Mesothelial cell of epicardium (in vitro differentiated cells): Measurements from ENCODE around the gene EML3. TPM values are rescaled to one million over a fixed set of nuclear protein-coding genes. Genes with fewer than 3 reads are reported as not detected.

Experiments used
- DNase-seq, 2 experiments: peaks; one replicate each; pipeline ENCODE4 v3.0.0; 2021; ENCODE audit warnings: low spot score in 2 of 2; ENCODE audit not compliant: unreplicated experiment in 2 of 2
- H3K27ac Mint-ChIP-seq: 2 replicates; pipeline ENCODE4 v1.8.0; 2021; ENCODE audit warnings: mixed read lengths
- H3K27me3 Mint-ChIP-seq: 2 replicates; pipeline ENCODE4 v1.8.0; 2021; ENCODE audit warnings: low read depth, mixed read lengths
- H3K36me3 Mint-ChIP-seq: 2 replicates; pipeline ENCODE4 v1.8.0; 2021; ENCODE audit warnings: mixed read lengths
- H3K4me1 Mint-ChIP-seq: 2 replicates; pipeline ENCODE4 v1.8.0; 2021; ENCODE audit warnings: mixed read lengths
- H3K4me3 Mint-ChIP-seq: 2 replicates; pipeline ENCODE4 v1.8.0; 2021; ENCODE audit warnings: mild to moderate bottlenecking, moderate library complexity, mixed read lengths
- H3K9me3 Mint-ChIP-seq: 2 replicates; pipeline ENCODE4 v1.8.0; 2021; ENCODE audit warnings: mixed read lengths
- total RNA-seq: library from RNA; stranded (reverse); gene quantifications from 3 replicates; pipeline ENCODE4 v1.2.1, GENCODE V29; 2021
- TF ChIP-seq, protein P1 (sequence below): fragments of 200-600 bp; sonication (generic); IDR thresholded peaks from one replicate; pipeline ENCODE4 v1.5.0; 2021; ENCODE audit warnings: antibody characterized with exemption; ENCODE audit not compliant: unreplicated experiment

The EML3 gene
- total RNA-seq, 1 donor from 2014 or later, result 54.3 TPM

DNA sequence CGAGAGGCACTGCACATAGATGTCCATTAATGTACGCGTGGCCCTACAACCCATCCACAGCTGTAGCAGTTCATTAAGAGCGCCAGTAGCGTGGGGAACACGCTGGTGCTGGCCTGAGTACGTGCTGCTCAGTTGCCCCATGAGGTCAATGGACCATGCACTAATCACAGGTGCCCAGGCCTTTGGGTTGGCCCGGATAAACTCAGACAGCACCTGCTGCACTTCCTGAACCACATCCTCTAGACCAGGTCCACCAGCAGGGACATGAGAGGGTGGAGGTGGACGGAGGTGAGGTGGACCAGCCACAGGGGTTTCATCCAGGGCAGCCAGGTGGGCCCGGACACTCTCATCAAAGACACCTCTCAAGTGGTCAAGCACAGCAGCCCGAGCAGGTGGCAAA lies 36.9 kb upstream of the EML3 start:
- DNase-seq, result no peak
- TF ChIP-seq, protein P1, sequence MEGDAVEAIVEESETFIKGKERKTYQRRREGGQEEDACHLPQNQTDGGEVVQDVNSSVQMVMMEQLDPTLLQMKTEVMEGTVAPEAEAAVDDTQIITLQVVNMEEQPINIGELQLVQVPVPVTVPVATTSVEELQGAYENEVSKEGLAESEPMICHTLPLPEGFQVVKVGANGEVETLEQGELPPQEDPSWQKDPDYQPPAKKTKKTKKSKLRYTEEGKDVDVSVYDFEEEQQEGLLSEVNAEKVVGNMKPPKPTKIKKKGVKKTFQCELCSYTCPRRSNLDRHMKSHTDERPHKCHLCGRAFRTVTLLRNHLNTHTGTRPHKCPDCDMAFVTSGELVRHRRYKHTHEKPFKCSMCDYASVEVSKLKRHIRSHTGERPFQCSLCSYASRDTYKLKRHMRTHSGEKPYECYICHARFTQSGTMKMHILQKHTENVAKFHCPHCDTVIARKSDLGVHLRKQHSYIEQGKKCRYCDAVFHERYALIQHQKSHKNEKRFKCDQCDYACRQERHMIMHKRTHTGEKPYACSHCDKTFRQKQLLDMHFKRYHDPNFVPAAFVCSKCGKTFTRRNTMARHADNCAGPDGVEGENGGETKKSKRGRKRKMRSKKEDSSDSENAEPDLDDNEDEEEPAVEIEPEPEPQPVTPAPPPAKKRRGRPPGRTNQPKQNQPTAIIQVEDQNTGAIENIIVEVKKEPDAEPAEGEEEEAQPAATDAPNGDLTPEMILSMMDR, result no peak
- Mint-ChIP-seq H3K4me3 (no peak overlapping the region), H3K9me3 (no peaks in the 10 kb centered on the region), H3K36me3 (peaks cover 4% of the 10 kb centered on the region), H3K27me3 (no peaks in the 10 kb centered on the region), H3K27ac (no peak overlapping the region), H3K4me1 (peaks cover 25% of the 10 kb centered on the region)

DNA sequence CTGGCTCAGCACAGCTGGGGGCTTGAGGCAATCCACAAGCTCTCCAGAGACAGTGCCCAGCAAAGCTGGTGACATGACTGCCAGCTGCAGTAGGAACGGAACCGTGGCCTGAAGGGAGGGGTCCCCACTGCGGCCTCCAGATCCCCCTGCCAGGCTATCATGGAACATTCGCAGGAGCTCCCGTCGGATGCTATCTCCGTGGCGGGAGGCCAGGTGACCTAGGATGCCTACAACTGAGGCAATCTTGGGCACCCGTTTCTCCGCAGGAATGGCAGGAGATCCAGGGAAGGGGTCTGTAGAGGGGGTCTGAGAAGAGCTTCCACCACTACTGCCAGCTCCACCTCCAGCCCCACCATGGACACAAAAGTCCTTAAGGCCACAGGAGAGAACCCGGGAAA lies 36.4 kb upstream of the EML3 start:
- no peak for DNase-seq
- Mint-ChIP-seq H3K9me3 (no peaks in the 10 kb centered on the region), H3K36me3 (peaks cover 4% of the 10 kb centered on the region), H3K4me1 (peaks cover 25% of the 10 kb centered on the region), H3K27me3 (no peaks in the 10 kb centered on the region), H3K27ac (no peak overlapping the region), H3K4me3 (no peak overlapping the region)
- TF ChIP-seq, protein P1, result no peak

DNA sequence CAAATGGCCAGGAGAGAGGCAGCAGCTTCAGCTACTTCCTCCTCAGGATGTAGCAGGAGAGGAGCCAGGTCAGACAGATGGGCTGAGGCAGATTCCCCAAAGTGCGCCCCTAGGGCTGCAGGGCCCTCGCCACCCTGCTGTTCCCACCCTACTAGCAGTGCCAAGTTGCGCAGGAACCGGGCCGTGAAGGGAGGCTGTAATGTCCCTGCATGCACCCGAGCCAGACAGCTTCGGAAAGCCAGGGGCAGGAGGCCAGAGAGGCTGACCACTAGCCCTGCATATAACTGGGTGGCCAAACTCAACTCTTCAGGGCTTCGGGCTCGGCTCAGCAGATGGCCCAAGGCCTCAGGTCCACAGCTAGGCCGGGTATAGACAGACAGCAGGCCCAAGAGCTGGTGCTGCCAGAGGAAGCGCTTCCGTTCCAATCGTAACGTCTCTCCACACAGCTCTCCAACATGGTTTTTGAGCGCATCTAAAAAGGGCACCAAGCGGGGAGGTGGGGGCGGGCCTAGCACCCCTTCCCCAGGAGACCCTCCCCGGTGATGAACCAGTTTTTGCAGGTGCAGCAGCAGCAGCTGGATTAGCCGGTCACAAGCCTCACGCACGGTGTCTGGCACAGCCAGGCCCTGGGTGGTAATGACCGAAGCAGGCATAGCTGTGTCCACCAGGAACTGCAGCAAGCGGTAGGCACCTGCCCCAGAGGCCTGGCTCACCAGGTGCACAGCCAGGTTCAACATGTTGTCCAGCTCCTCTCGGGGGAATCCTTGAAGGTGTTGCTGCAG lies 35.8 kb upstream of the EML3 start:
- TF ChIP-seq, protein P1, result no peak
- no peaks in the 10 kb centered on the region for H3K9me3 Mint-ChIP-seq
- no peak overlapping the region for H3K4me3 Mint-ChIP-seq
- peaks cover 4% of the 10 kb centered on the region for H3K36me3 Mint-ChIP-seq
- no peak for DNase-seq
- H3K27me3 Mint-ChIP-seq, result no peaks in the 10 kb centered on the region
- H3K27ac Mint-ChIP-seq, result no peak overlapping the region
- peaks cover 22% of the 10 kb centered on the region for H3K4me1 Mint-ChIP-seq

DNA sequence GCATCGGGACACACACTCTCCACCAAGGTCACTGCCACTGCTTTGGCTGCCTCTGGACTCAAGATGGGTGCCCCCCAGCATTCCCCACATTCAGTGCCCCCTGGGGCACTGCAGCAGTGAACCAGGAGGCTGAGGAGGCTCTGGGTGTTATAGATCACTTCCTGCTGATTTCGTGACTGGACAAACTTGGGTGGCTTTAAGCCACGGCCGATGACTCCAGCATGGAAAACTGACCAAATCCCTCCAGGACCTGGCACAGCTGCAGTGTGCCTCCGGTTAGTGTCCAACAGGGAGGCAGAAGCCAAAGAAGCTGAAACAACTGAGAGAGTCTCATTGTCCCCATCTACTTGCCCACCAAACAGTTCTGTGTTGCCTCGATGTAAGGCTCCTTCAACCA lies 35.0 kb upstream of the EML3 start:
- Mint-ChIP-seq H3K4me3 (no peak overlapping the region), H3K27me3 (no peaks in the 10 kb centered on the region), H3K27ac (no peak overlapping the region), H3K36me3 (peaks cover 4% of the 10 kb centered on the region), H3K4me1 (peaks cover 19% of the 10 kb centered on the region), H3K9me3 (no peaks in the 10 kb centered on the region)
- no peak for DNase-seq
- TF ChIP-seq, protein P1, result no peak

DNA sequence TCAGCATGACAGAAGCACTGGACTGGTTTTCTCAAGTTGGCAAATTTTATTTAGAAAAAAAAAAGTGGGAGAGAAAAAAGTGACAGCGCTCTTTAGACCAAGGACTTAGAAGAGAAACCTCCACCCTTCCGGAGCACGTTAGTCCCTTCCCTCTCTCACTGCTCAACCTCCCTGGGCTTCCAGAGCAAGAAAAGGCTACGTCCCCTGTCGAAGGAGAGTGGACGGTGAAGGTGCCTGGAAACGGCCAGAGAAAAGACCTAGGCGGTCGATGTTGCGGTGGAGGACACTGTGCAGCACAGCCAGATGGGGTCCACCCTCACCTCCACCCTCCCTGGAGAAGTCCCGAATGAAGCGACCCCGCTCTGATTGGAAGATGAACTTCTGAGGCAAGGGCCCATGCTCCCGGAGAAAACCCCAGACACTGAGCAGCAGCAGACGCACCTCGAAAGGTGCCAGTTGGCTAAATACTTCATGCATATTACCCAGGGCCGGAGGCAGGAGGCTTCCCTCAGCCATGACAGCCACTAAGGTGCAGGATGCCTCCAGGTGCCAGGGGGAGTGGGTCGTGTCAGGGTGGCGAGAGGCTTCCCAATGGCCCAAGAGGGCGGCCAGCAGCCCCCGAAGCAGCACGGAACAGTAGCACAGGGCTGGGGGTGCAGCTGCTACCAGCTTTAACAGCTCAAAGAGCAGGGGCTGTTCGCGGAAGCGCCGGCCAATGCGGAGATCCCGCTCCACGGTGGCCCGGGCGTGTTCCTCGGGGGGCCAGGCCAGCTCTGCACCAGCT lies 34.4 kb upstream of the EML3 start:
- no peak for DNase-seq
- H3K27ac Mint-ChIP-seq, result peak overlapping the region; percentile 96
- no peaks in the 10 kb centered on the region for H3K9me3 Mint-ChIP-seq
- H3K4me1 Mint-ChIP-seq, result peaks cover 15% of the 10 kb centered on the region
- H3K4me3 Mint-ChIP-seq, result peak overlapping the region; percentile 92
- peaks cover 4% of the 10 kb centered on the region for H3K36me3 Mint-ChIP-seq
- TF ChIP-seq, protein P1, result no peak
- H3K27me3 Mint-ChIP-seq, result no peaks in the 10 kb centered on the region
